Endometrial microvascular endothelial cells (primary cell): ENCODE data around the gene SLC6A20. TPM values are rescaled to one million over a fixed set of nuclear protein-coding genes. Genes with fewer than 3 reads are reported as not detected.

ENCODE experiments used
- in situ Hi-C: cut with HindIII; loops from 2 replicates; pipeline ENCODE4 v1.10.0; 2017; ENCODE audit warnings: low sequenced_read_pairs, low pct_unique_long_range_greater_than_20kb; ENCODE audit errors: inconsistent ontology term
- total RNA-seq: library from RNA; depleted of rRNA; stranded (reverse); fragments of >200 nt; gene quantifications from one replicate; pipeline ENCODE4 v1.2.3, GENCODE V29; 2015; ENCODE audit errors: inconsistent ontology term

SLC6A20 gene
- total RNA-seq, 1 donor from 2014 or later, result not detected

DNA sequence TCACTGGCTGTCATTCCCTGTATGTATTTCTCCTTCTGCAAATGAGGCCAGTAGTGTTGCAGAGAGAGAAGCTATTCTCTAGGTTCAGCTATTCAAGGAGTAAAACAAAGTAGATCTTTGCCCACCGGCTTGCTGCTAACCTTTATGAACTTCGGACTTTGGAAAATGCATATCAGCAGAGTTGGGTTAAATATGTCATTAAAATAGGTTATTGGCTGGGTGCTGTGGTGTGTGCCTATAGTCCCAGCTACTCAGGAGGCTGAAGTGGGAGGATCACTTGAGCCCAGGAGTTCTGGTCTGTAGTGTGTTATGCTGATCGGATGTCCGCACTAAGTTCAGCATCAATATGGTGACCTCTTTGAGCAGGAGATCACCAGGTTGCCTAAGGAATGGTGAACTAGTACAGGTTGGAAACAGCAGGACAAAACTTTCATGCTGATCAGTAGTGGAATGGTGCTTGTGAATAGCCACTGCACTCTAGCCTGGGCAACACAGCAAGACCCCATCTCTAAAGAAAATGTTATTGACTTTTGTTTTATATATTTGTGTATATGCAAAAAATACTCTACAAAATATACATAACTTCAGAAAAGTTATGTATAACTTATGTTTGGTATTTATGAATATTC, 53.8 kb downstream of the SLC6A20 start:
- in situ Hi-C loops, result no loop called here

GRCh38 chr3:45741742-45742460, 54.4 kb downstream of the SLC6A20 start:
- in situ Hi-C loops, result no loop called here

DNA sequence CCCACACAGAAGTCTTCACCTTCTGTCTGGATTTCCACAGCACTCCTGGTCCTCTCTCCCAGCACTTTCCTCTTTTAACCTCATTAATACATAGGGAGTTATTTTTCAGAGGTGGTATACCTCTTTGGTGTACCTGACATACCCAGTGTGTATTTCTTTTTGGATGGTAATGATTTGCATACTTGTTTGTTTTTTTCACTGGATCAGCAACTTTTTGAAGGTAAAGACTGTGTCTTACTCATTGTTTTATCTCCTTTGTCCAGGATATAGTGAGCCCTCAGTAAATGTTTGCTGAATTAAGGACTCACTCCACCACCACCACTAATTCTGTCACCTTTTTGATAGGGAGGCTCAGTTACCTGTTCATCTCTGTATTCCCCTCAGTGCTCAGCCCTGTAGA, 55.1 kb downstream of the SLC6A20 start:
- in situ Hi-C loops, result no loop called here

GRCh38 chr3:45739991-45740390, 56.3 kb downstream of the SLC6A20 start:
- in situ Hi-C loops, result no loop called here

DNA sequence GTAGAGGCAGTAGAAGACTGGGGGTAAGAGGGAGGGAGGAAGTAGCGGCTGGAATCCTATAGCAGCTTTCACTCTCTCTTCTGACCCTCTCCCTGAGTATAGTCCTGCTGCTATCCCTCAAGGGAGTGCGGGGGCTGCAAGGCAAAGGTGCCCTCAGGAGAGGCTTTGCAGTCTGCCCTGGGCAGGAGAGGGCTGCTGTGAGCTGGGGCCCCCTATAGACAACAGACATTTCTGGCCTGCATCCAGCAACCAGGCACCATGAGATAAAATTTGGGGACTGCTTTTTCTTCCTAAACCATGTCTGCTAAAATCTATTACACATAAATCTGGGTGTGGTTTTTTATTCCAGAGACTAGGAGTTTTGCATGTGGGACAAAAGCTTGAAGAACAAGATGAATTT, 59.1 kb downstream of the SLC6A20 start:
- in situ Hi-C loops, result no loop called here

DNA sequence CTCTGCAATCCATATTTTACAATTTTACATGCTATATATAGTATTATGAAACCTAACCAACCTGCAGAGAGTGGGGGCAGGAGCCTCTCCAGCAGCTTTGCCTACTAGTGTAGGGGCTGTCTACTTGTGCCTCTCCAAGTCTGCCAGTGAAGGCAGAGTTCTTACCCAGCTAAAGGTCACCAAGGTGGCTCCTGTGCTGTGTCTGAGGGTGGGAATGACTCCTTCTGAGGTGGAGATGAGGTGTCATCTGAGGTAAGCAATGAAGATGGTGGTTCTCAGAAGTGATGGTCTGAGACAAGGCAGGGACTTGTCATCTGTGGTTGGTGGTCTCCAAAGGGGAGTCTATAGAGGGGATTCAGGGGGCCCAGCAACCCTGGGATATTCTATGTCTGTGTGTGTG, 59.6 kb downstream of the SLC6A20 start:
- in situ Hi-C loops, result no loop called here

DNA sequence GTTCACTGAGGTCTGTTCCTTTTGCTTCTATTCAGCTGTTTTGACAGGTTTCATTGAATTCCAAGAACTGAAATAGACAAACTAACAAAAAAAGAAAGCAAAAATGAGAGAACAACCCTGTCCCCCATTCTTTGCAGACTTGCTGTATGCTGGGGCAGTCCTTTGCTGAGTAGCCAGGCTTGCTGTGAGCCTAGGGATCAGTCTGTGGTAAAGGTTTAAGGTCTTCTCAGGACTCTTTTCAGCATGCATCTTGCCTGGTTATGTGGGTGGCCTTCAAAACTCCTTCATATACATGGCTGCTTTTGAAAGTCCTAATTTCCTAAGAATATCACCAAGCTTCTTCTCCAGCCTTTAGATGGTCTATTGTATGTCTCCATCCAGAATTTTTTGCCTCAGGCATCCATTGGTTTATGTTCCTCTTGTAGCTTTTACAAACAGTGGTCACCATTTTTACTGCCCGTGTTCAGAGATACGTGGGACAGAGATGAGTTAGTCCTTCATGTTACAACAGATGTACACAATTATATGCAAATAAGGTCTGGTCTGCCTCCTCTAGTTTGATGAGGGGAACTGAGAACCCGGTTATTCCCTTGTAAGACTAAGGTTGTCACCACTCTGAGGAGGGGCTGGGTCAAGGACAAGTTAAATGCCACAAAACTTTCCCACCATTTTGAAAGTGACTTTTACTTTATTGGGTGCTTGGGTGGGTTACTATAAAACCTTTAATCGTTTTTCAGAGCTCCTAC, 65.8 kb downstream of the SLC6A20 start:
- in situ Hi-C loops, result no loop called here

- in situ Hi-C loops, result no loop called here
Observed at GRCh38 chr3:45729614-45730013, 66.7 kb downstream of the SLC6A20 start.

- in situ Hi-C loops, result no loop called here
Observed at GRCh38 chr3:45724911-45725310, 71.4 kb downstream of the SLC6A20 start.

DNA sequence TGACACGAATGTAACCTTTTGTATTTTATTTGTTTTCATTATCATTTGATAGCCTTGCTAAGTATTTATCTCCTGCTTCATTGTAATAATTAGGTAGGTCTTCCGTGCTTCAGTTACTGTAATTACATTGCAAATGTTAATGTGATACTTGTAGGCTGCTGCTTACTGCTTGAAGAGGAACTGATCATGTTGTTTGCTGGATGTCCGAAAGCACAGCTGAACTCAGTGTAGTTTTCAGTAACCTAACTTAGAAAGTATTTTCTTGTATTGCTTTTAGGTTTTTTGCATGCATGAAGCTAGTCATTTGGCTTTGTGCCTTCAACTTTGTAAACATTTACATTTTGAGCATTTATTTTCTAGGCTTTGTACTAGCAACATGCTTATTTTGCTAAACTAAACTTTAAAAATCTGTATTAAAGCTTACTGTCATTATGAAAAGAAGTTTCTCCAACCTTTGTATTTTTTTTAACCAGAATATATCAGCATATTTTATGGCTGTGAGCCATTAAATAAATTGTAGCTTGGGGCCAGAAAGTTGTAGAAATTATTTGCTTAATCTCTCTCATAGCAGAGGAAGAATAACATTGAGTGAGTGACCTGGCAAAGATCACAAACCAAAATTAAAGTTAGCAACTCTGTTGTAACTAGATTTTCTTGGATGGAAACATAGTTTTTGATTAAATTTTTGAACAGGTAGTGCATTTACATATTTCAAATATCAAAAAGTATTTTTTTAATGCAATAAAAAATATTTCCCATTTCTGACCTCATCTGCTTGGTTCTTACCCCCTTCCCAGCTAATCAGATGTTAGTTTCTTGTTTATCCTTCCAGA, 76.5 kb downstream of the SLC6A20 start:
- in situ Hi-C loops, result no loop called here

DNA sequence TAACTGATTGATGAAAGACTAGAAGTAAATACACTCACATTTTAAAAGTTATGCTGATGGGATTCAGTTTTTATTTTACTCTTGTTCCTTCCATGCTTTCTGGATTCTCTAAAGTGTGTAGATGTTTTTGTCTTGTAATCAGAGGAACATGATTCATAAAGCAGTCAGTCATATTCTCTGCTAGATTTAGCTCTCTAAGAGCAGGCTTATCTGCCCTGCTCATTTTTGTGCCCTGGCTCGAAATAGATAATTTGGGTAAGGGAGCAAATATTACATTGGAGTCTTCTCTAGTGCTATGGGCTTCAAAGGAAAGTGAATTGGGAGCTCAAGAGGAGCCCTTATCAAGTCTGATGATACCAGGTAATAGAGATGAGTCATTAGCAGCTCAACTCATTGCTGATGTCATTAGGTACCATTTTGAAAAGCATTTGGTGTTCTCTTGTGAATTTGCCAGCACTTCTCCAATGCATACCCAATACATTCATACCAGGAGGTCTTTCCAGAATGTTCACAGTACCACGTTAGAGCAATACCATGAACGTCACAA, 79.5 kb downstream of the SLC6A20 start:
- in situ Hi-C loops, result no loop called here

DNA sequence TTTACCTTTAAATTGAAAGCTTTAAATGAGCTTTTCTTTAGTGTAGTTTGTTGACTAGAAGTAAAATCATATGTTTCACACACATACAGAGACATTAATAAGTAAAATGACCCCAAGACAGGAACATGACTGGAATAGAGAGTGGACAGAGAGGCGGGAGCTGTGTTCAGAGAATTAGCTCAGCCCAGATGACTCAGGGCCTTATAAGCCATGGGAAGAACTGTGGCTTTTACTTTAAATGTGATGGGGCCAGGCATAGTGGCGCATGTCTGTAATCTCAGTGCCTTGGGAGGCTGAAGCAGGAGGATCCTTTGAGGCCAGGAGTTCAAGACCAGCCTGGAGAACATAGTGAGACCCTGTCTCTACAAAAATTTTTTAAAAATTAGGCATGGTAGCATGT, 80.4 kb downstream of the SLC6A20 start:
- in situ Hi-C loops, result no loop called here

GRCh38 chr3:45712434-45713110, 83.8 kb downstream of the SLC6A20 start:
- in situ Hi-C loops, result no loop called here

- in situ Hi-C loops, result no loop called here
Observed at GRCh38 chr3:45711931-45712330, 84.4 kb downstream of the SLC6A20 start.

GRCh38 chr3:45705839-45706808, 90.2 kb downstream of the SLC6A20 start:
- in situ Hi-C loops, result no loop called here
